Liver (tissue), 2 donors: ENCODE measurements around the gene CCDC78.

Experiments
- EGR1 ChIP-seq, 2 donors: IDR thresholded peaks; 2 replicates each; pipeline ENCODE4 v1.6.1; 2016 to 2018; ENCODE audit warnings: antibody characterized with exemption in 2 of 2, low read depth in 2 of 2
- GABPA ChIP-seq, 2 donors: IDR thresholded peaks in 1 of 2; conservative IDR thresholded peaks in 1 of 2; 2 replicates each; pipeline ENCODE4 v1.6.1; 2016; ENCODE audit warnings: antibody characterized with exemption in 2 of 2, mild to moderate bottlenecking in 1 of 2, moderate library complexity in 1 of 2
- SP1 ChIP-seq: IDR thresholded peaks from 2 replicates; pipeline ENCODE4 v1.6.1; 2018; ENCODE audit warnings: antibody characterized with exemption, mild to moderate bottlenecking
- donor health status: healthy.

DNA sequence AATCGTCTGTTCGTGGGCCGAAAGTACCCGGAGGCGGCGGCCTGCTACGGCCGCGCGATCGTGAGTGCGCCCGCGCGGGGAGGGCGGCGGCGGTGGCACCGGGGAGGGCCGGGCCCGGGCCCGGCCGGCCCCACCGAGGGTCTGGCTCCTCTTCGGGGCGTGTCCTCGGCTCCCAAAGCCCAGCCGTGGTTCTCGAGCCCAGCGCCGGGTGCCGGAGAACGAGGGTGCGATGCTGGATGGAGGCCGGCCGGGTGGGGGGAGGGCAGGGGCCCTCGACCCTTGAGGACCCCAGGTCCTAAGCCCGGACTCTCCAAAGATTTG, 45.7 kb downstream of the CCDC78 start:
- no peak for TF ChIP-seq EGR1 (IDR thresholded peaks at IDR 0.05; ENCODE audit: low read depth in 2 of 2)
- no peak for TF ChIP-seq SP1
- no peak for TF ChIP-seq GABPA (IDR thresholded peaks at IDR 0.05 in 1 of 2, conservative IDR thresholded peaks at IDR 0.05 in 1 of 2)
